COLO668 (cell line): ENCODE data around the gene CRELD2.

Source experiments
- DNase-seq: peaks from one replicate; lab custom pipeline; 2025; ENCODE audit not compliant: unreplicated experiment; lab: John Stamatoyannopoulos, UW

The CRELD2 gene

DNA sequence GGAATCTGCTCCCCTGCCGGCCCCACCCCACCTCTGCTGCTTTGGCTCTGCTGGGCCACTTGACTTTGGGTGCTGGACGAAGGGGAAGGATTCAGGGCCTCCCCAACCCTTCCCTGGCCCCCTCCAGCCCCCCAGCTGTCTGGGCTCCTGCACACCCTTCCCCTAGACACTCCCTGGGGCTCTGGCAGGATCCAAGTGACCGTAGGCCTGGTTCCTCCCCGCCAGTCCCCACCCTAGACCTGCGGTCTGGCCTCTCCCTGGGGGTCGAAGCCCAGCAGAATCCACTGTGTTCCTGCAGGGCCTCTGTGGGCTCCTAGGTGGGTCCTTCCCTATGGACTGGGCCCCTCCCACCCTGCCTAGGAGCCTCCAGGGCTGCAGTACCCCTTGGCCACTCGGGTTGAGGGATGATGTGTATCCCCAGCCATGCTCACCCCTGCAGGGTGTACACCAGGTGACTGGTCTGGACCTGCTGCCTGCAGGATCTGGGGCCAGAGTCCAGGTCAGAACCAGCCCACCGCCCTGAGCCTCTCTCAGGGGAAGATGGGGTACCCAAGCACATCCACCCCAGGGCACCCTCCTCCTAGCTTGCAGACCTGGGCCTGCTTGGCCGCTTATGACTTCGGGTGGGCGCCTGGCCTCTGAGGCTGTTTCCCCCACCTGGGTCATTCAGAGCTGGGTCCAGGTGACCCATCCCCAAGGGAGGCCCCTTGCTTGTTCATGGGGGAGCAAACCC lies 47.8 kb downstream of the CRELD2 start:
- no peak for DNase-seq

DNA sequence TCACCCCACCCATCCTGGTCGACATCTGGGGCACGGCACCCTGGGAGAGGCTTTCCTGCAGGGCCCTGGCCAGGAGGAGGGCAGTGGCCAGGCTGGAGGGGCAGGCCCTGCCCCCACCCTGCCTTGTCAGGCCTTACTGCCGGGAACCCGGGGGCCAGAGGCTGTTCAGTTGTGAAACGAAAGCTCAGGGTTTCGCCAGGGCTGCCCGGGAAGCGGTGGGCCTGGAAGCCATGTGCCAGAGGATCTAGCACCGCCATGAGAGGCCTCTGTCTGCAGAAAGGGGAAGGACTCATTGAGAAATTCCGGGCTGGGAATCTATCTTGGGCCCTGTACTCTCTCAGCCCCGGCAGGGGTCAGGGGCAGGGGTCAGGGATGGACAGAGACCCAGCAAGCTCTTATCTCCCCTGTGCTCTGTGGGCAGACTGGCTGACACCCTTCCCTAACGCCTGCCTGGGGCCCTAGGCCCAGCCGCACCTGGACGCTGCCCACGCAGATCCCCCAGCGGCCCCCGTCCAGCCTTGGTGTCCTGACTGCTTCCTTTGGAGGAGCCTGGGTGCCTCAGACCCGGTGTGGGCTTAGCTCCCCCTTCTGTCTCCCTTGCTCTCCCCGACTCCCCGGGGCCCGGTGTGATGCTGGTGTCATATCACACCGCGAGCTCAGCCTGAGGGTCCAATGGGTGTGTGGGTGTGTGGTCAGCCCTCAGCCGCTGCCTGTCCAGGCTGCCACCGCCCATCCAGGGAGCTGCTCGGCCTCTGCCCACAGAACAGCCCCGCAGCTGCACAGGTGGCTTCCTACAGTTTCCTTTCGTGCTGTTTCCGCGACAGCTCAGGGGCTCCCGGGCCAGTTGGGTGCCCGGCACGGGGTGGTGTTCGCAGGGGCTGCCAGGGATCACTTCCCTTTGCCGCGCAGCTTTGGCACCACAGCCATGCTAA lies 48.6 kb downstream of the CRELD2 start:
- DNase-seq, result no peak

GRCh38 chr22:49967706-49968208 lies 49.3 kb downstream of the CRELD2 start:
- no peak for DNase-seq

- DNase-seq, result no peak
Measured at GRCh38 chr22:49968313-49968830, 49.9 kb downstream of the CRELD2 start.

DNA sequence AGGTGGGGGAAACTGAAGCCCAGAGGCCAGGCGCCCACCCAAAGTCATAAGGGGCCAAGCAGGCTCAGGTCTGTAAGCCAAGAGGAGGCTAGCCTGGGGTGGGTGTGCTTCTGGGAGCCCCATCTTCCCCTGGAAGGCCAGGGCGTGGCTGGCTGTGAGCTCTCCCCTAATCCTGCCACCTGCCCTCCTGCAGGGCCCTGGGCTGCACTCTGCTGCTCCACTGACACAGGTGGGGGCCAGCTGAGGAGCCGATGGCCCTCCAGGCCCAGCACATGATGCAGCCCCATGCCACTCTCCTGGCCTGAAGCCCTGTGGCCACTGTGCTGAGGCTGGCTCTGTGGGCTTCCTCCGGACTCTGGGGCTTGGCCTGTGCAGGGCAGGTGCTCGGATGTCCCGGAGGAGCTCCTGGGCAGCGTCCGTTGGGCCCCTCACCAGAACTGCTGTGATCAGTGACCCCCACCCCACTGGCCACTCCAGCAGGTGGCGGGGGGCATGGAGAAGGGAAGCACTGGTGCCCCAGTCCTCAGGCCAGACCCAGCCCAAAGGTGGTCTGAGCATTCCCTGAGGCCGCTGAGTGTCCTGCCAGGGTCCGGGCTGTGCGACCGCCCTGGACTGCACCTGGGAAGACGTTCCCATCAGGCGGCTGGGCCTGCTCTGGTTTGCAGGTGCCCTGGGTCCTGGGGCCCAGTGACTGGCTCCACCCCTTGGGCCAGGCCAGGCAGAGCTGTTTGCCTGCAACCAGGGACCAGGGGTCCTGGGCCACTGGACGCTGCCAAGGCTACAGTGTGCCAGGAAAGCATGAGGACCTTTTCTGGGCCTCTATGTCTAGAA lies 50.6 kb downstream of the CRELD2 start:
- DNase-seq, result no peak

- DNase-seq, result no peak
Measured at GRCh38 chr22:49969751-49970527, 51.5 kb downstream of the CRELD2 start.

DNA sequence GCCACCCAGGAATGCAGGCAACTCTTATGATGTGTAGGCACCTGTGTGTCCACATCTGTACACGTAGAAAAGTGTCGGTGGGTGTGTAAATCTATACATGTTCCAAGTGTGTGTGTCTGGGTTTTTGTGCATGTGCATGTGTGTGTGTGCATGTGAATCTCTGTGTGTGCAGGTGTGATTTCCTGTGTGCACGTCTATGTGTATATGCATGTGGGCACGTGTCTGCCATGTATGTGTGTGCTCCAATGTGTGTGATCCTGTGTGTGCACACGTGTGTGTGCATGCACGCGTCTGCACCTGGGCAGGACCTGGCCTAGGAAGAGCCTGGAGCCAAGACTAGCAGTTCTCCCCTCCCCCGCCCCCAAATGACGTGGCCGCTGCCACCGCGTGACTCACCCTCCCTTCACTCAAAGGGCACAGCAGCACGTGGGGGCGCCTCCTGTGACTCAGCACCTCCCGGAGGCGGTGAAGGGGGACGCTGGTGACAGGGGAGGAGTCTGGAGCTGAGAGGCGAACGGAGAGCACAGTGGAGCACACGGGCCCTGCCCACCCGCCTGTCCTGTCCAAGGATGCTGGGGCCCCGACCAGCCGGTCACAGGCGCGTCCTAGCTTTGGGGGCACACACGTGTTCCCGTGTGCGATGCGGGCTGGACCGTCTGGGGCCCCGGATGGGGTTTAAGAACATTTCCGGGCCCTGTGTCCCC lies 52.2 kb downstream of the CRELD2 start:
- DNase-seq, result peak; percentile 96

- DNase-seq, result peak; percentile 64
Measured at GRCh38 chr22:49971232-49972162, 53.1 kb downstream of the CRELD2 start.

- DNase-seq, result no peak
Measured at GRCh38 chr22:49972163-49973017, 54.0 kb downstream of the CRELD2 start.

DNA sequence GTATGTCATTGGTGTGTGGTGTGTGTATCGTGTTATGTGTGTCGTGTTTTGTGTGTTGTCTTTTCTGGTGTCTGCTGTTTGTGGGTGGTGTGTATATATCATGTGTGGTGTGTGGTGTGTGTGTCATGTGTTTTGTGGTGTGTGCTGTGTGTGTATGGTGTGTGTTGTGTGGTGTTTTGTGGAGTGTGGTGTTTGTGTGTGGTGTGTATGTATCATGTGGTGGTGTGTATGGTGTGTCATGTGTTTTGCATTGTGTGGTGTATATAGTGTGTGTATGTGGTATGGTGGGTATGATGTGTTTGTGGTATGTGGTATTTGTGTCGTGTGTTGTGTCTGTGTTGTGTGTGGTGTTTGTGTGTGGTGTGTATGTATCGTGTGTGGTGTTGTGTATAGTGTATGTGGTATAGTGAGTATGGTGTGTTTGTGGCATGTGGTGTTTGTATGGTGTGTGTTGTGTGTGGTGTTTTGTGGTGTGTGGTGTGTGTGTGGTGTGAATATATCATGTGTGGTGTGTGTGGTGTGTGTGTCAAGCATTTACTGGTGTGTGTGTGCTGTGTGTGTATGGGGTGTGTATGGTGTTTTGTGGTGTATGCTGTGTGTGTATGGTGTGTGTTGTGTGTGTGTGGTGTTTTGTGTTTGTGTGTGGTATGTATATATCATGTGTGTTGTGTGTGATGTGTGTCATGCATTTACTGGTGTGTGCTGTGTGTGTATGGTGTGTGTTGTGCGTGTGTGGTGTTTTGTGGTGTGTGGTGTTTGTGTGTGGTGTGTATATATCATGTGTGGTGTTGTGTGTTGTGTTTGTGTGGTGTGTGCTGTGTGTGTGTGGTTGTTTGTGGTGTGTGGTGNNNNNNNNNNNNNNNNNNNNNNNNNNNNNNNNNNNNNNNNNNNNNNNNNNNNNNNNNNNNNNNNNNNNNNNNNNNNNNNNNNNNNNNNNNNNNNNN lies 54.9 kb downstream of the CRELD2 start:
- no peak for DNase-seq

DNA sequence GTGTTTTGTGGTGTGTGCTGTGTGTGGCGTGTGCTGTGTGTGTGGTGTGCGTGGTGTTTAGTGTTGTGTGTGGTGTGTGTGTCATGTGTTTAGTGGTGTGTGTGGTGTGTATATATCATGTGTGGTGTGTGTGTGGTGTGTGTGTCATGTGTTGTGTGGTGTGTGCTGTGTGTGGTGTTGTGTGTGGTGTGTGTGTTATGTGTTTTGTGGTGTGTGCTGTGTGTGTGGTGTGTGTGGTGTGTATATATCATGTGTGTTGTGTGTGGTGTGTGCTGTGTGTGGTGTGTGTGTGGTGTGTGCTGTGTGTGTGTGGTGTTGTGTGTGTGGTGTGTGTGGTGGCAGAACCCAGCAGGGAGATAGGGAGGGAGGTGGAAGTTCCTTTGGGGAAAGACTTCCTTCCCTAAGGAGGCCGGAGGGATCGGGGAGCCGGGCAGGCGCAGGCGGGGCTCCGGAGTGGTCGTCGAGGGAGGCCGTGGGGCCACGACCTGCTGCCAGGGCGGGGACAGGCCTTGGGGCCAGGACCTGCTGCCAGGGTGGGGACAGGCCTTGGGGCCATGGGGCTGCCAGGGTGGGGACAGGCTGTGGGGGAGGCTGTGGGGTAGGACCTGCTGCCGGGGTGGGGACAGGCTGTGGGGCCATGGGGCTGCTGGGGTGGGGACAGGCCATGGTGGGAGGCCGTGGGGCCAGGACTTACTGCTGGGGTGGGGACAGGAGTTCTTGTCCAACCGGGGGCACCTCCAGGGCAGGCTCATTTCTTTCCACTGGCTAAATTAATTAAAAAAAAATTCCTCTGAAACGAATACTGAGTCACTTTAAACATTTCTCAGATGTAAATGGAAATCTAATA lies 57.3 kb downstream of the CRELD2 start:
- no peak for DNase-seq

- DNase-seq, result no peak
Measured at GRCh38 chr22:49976439-49977175, 58.2 kb downstream of the CRELD2 start.
